Fibroblast of skin of right biceps (primary cell): ENCODE measurements around the gene ADAMTSL1.

Experiments used
- DNase-seq: peaks from one replicate; pipeline ENCODE4 v3.0.0-alpha.2; 2013

The ADAMTSL1 gene

DNA sequence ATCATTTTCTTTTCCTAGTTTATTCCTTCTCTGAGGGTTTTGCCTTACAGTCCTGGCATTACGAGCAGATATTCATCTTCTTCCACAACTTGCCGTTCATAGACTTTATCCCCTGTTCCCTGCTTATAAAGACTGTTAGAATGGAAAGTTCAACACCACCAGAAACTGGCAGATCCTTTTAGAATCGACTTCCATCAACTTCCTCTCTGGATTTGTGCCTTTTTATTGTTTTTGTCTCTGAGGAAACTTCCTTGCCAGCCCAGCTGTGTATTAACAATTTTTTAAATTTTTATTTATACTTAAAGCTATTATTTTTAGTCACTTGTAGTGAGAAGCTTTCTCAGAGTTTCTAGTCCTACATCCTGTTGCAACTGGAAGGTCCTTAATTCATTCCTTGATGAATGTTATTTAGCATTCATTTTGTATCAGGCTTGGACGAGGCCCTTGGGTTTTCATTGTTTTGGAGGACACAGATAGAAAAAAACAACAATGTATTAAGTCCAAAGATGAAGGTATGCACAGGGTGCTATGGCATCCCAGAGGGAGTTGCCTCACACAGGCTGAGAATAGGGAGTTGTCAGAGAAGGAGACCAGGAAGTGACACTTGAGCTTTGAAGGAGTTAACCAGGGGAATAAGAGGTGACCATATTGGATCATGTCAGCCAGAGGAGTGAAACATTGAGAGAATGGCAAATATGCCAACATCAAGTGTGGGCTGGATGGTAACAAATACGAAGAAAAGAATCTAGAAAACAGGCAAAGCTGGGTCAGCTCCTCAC lies 81.3 kb downstream of the ADAMTSL1 start:
- DNase-seq: no peak

DNA sequence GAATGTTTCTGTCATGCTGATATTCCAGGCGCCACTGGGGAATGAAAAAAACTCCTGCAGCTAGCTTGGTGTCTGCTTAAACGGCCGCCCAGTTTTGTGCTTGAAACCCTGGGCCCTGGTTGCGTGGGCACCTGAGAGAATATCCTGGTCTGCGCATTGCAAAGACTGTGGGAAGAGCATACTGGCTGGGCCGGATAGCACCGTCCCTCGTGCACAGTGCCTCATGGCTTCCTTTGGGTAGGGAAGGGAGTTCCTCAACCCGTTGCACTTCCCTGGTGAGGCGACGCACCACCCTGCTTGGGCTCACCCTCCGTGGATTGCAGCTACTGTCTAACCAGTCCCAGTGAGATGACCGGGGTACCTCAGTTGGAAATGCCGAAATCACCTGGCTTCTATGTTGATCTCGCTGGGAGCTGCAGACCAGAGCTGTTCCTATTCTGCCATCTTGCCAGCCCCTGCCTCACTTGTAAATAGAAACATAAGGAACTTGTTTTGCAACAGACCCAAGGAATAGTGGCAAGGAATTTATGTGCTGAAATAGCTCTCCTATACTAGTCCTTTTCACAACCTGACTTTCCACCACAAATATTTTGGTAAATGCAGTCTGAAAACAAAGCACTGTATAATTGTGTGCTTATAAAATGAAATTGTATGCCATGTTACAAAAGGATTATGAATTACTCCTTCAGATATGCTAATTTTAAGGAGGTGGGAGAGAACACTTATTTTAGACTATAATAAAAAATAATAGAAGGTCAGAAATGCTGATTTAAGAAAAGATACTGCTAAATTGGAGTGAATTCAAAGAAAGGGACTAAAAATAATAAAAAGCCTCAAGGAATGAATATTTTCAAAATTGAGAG lies 90.3 kb downstream of the ADAMTSL1 start:
- DNase-seq: no peak

DNA sequence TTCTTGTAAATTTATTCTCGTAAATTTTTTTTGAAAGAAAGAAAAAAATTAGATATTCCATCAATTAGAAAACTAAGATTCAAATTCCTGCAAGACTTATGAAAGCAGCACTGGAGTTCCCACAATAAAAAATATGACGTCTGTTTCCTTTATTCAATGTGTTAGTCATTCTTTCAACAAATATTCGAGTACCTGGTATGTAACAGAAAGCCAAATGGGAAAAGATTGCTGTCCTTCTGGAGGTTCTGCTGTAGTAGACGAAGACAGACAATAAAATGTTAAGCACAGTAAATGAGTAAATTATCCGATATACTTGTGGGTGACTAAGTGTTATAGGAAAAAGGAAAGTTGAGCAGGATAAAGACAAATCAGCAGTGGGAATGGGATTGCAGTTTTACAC lies 92.2 kb downstream of the ADAMTSL1 start:
- DNase-seq: peak; percentile 86

DNA sequence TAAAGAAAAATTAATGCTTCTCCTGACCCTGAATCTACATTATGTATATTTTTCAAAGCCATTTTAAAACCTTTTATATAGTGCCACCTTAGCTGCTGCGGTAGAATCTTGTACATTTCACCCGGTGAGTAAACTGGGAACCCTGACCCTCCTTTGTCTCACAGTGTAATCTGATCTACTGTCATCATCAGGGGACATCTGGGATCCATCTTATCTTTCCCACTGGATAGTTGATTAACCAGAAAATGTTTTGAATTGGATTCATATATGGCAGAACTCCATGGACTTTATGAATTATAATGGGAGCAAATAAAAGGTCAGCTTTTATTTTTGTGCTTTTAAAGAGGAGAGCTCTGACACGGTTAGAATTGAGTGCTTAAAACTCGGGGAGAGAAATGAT lies 95.0 kb downstream of the ADAMTSL1 start:
- peak; percentile 53 for DNase-seq

DNA sequence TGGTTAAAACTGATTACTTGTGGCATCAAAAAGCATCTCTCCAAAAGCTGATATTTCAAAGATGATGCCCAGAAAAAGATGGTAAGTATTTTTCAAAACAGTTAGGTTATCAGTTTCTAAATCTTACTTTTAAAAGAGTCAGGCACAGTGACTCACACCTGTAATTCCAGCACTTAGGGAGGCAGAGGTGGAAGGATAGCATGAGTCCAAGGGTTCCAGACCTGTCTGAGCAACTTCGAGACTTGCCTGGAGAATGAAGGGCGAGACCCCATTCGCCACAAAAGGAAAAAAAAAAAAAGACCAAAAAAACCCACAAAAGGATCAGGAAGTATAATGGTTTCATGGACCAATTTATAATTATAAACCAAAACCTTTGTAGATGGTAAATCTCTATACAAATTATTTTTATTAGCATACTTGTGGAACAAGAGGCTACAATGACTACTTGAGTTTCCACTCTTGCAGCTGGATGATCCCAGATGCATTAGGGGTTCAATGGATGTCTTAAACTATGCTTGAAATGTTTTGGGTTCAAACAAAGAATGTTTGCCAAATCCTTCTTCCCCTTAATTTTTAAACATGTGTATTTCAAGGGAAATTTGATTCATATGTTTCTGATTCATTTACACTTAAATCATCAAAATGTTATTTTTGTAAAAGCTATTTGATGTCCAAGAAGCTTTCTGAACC lies 96.1 kb downstream of the ADAMTSL1 start:
- DNase-seq: no peak

DNA sequence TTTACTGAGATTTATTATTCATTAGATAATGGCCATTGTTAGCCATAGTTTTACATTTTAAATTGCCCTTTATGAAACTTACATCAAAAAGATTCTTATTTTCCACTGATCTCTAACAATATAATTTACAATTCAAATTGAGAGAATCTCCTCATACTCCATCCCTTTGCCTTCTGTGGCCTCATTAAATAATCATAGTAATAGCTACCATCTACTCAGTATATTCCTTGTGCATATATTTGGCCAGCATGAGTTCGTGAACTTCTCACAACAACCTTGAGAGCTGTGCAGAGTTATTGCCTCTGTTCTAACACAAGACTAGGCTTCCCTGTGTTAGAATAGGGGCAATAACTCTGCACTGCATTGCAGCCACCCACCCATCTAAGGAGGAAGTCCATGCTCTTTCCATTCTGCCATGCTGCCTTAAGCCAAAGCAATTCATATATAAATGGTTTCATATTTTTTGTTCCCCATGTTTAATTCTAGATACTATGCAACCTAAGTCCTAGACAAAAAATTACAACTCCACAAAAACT lies 99.1 kb downstream of the ADAMTSL1 start:
- DNase-seq: no peak

DNA sequence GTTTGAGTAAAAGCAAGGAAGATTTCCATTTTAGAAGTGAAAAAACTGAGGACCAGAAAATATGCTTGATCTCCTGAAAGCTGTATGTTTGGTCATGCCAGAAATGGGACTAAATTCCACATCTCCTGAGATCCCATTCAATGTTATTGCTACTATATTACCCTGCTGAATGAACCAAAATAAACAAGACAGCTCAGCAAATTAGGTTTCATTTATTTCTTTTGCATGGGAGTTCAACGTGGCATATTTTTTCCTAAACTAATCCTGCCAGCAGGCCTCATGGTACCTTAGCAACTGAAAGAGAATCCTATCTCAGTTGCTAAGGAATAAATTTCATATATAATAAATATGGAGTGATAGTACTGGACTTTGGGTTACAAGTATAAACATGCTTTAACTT lies 101.7 kb downstream of the ADAMTSL1 start:
- DNase-seq: no peak

DNA sequence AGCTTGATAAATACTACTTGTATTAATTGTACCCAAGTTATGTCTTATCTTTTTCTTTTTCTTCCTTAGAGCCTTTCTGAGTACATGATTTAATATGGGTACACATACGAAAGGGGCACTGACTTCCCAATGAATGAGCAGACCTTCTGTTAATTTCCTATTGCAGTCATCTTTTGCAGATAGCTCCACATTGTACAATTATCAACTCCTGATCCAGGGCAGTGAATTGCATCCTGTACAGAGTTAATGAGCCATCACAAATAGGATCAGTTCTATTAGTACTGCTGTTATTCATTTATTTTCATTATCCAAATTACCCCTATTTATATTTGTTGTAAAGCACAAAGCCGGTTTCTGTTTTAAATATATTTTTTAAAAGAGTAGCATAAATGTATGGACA lies 105.6 kb downstream of the ADAMTSL1 start:
- no peak for DNase-seq

DNA sequence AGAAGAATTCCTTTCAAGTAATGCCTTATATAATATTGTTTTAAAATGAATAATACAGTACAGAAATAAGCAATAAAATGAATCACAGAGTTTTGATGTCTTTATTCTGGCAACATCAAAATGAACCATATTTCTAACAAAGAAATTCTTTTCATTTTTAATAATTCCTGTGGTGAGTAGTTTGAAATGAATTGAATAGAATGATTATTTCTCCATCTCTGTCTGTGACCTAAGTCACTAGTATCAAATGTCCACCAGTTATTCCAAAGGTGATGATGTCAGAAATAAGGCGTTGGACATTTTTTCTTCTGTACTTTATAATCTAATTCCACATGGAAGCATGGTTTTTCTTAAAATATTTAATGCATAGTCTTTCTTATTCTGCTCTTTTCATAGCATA lies 106.2 kb downstream of the ADAMTSL1 start:
- peak; percentile 54 for DNase-seq

DNA sequence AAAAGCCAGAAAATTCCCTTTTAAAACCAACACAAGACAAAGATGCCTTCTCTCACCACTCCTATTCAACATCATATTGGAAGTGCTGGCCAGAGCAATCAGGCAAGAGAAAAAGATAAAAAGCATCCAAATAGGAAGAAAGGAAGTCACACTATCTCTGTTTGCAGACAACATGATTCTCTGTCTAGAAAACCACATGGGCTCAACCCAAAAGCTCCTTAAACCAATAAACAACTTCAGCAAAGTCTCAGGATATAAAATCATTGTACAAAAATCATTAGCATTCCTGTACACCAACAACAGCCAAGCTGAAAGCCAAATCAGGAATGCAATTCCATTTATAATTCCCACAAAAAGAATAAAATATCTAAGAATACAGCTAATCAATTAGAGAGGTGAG lies 112.0 kb downstream of the ADAMTSL1 start:
- DNase-seq: no peak

DNA sequence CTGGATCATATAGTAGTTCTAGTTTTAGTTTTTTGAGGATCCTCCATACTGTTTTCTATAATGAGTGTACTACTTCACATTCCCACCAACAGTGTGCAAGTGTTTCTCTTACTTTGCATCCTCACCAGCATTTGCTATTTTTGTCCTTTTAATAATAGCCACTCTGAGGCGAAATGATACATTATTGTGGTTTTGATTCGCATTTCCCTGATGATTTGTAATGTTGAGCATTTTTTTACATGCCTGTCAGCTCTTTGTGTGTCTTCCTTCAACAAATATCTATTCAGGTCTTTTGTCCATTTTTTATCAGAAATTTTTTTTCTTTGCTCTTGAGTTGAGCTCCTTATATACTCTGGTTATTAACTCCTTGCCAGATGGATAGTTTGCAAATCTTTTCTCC lies 114.0 kb downstream of the ADAMTSL1 start:
- peak; percentile 85 for DNase-seq

DNA sequence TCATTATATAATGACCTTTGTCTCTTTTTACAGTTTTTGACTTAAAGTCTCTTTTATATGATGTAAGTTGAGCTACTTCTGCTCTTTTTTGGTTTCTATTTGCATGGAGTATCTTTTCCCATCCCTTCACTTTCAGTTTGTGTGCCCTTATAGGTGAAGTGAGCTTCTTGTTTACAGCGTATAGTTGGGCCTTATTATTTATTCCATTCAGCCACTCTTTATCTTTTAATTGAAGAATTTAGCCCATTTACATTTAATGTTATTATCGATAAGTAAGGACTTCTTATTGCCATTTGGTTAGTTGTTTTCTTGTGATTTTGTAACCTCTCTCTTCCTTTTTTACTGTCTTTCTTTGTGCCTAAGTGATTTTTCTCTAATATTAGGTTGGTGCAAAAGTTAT lies 117.3 kb downstream of the ADAMTSL1 start:
- DNase-seq: no peak

DNA sequence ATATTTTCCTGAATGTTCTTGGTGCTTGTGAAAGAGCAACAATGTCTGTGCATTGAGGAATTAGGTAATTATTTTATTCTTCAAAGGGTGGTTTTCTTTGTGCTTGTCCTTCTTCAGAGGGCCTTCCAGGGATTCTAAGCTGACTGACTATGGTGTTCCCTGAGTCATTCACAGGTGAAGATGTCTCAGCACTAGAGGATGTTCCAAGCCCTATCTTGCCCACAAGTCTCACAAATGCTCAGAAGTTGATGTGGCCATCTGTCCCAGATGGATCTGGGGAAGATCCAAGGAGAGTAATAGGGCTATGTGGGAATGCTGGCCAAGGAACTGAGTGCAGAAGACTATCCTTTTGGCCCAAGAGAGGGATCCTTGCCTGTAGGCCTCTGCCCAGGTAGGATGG lies 120.9 kb downstream of the ADAMTSL1 start:
- DNase-seq: no peak

DNA sequence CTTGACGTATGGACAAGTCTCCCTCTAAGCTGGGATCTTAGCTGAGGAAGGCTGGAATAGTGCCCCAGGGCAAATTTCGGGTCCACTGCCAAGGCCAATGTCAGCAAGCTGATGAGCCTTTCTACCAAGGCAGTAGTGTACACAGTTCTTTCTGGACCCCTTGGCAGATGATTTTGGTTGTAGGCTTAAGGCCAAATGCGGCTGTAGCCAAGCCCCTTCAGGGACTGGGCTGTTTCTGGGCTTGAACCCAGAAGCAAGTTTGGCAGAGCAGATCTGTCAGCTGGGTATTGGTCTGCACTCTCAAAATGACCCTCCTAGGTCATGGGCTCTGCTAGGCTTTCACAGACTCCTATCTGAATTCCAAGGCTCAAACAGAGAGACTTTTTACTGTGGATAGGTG lies 121.6 kb downstream of the ADAMTSL1 start:
- no peak for DNase-seq

DNA sequence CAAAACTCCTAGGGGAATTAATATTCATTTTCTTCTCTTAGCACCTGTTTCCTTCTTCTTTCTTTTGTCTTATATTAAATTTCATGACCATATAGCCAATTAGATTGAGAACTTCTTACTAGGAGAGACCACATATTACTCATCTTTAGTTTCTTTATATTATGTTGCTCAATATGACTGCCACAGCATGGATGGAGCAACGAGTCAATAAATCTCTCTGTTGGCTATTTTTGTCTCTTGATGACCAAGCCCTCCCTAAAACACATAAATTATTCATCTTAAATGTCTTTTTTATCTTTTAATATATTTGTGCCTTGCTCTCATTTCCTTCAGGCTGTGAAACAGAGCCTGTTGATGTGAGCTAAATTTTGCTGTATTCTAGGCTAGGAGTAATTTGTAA lies 123.0 kb downstream of the ADAMTSL1 start:
- peak; percentile 85 for DNase-seq

DNA sequence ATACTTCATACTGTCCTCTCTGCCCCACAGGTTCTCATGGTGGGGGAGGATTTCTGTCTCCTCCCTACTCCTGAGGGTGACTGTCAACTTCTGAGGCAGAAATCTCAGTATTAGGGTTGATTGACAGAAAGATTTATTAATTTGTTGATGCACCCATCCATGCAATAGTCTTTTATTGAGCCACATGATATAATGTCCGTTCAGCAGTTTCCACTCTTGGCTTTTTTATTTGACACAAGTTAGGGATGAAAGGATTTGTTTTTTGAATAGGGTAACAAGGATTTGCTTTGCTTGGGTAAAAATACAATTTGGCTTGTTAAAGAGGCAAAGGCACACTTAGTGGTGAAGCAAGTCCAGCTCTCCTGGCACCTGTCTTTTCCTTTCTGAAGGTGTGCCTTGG lies 125.0 kb downstream of the ADAMTSL1 start:
- no peak for DNase-seq

DNA sequence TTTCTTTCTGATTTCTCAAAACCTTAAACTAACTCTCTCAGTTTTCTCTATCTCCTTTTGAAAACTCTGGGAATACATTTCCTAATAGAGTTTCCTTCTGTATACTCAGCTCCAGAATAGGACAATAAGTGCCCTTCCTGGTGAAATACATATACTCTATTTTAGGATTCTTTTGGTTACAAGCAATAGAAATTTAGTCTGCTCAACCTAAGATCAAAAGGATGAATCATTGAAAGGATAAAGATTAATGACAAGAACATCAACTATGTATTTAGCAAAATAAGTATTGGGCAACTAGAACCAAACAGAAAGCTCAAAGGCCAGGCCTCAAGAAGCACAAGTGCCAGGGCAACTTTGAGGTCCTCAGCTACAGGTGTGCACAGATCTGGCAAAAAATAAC lies 127.1 kb downstream of the ADAMTSL1 start:
- DNase-seq: no peak

DNA sequence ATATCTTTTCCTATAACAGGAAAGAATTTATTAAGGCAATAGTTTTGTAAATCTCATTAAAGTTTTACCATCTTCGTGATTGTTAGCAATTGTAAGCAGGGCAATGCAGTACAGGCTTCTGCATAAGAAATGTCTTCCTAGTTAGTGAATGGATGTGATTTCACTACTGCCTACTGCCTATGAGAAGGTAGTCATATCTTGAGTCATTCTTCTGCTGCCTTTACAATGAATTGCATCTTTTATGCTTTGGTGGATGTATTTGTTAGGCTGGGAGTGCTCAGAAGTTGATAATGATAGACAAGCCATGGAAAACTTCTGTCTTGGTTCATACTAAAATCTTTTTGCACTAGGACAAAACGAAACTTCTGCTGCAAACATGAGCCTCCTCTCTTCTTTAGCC lies 128.0 kb downstream of the ADAMTSL1 start:
- peak; percentile 40 for DNase-seq

DNA sequence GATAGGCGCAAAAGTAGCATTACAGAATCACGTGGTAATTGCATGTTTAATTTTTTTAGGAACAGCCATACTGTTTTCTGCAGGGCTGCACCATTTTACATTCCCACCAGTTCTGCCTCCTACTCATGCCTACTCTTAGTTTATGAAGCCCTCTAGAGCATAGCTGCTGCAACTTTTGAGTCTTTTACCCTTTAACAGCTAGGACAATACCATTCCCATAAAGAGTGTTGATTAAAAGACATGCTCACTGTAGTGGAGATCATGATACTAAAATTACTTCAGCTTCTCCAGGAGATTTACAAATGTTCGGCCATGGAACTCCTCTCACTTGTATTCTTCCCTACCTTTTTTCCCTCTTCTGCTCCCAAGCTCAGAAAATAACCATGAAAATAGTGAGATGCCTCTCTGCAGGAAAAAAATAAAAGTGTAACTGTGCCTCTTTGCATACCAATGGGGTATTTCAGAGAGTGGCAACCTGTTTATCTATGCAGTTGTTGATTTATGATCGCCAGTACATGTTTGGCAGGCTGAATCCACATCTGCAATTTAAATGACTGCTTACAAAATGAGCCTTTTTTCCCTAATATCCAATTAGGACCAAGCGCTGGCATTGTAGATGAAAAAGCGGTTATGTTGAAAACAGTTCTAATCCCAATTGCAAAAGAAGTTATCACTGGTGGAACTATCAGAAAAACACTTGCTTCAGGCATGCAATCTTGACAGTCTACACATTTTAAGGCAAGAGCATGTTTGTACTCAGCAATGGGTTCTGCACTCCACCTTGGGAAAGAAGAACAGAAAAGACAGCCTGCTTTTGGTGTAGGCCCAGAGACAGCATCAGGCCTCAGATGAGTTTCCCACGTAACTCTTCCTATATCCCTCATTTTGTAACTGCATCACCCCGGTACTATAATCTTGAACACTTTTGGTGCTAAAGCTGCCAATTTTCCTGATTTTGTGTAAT lies 131.1 kb downstream of the ADAMTSL1 start:
- DNase-seq: no peak

DNA sequence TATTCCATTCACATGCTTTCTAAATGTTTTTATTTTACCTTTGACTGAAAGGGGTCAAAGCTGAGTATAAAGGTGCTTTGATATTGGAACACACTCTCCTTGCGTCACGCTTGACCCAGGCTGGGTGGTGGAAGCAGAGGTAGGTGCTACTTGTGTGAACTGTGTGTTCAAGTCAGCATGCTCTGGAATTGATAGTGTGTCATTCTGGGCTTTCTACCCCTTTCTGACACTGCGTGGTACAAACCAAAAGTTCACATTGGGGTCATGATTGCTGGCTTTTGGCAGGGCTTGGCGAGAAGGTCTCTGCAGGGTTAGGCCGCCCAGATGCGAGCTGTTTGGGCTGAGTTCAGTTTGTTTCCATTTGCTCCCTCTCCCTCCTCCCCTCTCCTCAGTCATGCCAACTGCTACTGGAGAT lies 131.8 kb downstream of the ADAMTSL1 start:
- peak; percentile 45 for DNase-seq

DNA sequence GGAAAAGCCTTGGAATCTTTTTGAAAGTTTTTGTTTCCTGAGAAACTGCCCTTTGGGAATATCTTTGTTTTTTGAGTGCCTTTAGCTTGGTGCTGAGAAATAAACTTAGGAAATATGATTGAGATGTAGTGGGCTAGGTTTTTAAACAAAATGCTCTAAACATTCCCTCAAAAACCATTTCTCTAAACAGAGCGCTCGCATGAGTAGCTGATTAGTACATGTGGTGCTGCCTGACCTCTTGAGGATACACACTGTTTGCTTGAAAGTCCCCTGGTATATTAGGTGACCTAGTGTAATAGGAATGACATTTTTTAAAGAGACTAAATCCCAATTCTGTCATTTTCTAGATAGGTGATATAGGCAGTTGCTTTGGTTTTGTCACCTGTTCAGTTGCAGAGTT lies 132.3 kb downstream of the ADAMTSL1 start:
- DNase-seq: no peak

DNA sequence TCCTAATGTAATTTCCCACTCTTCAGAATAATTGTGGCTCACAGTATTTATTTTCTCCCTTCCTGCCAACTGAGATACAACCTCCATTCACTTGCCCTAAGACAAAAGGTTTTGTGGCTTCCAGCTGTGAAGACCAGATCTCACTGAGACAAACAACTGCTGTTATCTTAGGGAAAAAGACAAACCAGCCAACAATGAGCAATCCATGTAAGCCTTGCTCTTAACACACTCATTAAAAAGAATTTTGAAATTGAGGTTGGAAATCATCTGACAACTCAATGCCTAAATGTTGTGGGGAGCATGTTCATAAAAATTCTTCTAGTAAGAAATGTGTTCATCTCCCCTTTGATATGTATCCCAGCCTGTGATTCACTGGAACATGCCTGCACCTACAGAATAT lies 132.9 kb downstream of the ADAMTSL1 start:
- peak; percentile 38 for DNase-seq
